ENCODE results near the gene DLGAP1. TPM values are rescaled to one million over a fixed set of nuclear protein-coding genes. Genes with fewer than 3 reads are reported as not detected.

The DLGAP1 gene
- total RNA-seq, 1 experiment from 2014 or later, result 0.39 TPM

GRCh38 chr18:3984163-3984757, 470.8 kb downstream of the DLGAP1 start:
- Histone ChIP-seq H3K4me2 (ENCODE audit: low read length) (no peak overlapping the region), H3K9ac (ENCODE audit: low read length) (no peak overlapping the region), H3K4me3 (replicated peaks in 1 of 2; ENCODE audit: low read depth in 1 of 2, low read length in 2 of 2) (no peak overlapping the region), H2AFZ (ENCODE audit: low read depth, low read length, poor library complexity, severe bottlenecking) (no peak overlapping the region), H3K9me2 (ENCODE audit: insufficient read depth) (no peaks in the 10 kb centered on the region), H3K9me3 (ENCODE audit: control insufficient read depth in 1 of 2, insufficient read depth in 1 of 2, low read depth in 1 of 2, low read length in 2 of 2) (no peaks in the 10 kb centered on the region), H3K4me1 (ENCODE audit: control insufficient read depth in 1 of 2, insufficient read depth in 2 of 2, low read length in 2 of 2) (no peaks in the 10 kb centered on the region), H3K27ac (ENCODE audit: low read depth, low read length) (no peak overlapping the region), H3K27me3 (ENCODE audit: insufficient read depth, low read length) (no peaks in the 10 kb centered on the region), H3K36me3 (ENCODE audit: control insufficient read depth in 1 of 2, insufficient read depth in 2 of 2, low read length in 2 of 2) (no peaks in the 10 kb centered on the region), H4K20me1 (ENCODE audit: insufficient read depth) (no peaks in the 10 kb centered on the region), H3K79me2 (ENCODE audit: insufficient read depth, low read length) (no peaks in the 10 kb centered on the region)
- DNase-seq (ENCODE audit: low read depth, low spot score), result no peak
- no peak for ATAC-seq
- ChIA-PET RAD21 (ENCODE audit: low non-redundant PET in 1 of 2, low total read pairs in 2 of 2, uncharacterized antibody in 2 of 2, unreplicated experiment in 2 of 2) (no interaction called here), CTCF (no interaction called here), POLR2A (no interaction called here)
- BruUV-seq (replicated peaks), result no TSS peak
- TF ChIP-seq TCF7L2 (IDR thresholded peaks at IDR 0.05; ENCODE audit: borderline replicate concordance, extremely low read depth, insufficient read depth, insufficient read length), result no peak
- no peak for TF ChIP-seq MAX (IDR thresholded peaks at IDR 0.05)
- no peak for TF ChIP-seq ZBTB33 (IDR thresholded peaks at IDR 0.05; ENCODE audit: extremely low read depth, insufficient replicate concordance, low read length)
- TF ChIP-seq CBX3 (IDR thresholded peaks at IDR 0.05; ENCODE audit: low read depth), result no peak
- TF ChIP-seq CEBPB (IDR thresholded peaks at IDR 0.05; ENCODE audit: low read depth), result no peak
- no peak for TF ChIP-seq ZFX (IDR thresholded peaks at IDR 0.05)
- no peak for TF ChIP-seq SIN3A (IDR thresholded peaks at IDR 0.05; ENCODE audit: low read depth)
- TF ChIP-seq ELF1 (IDR thresholded peaks at IDR 0.05; ENCODE audit: borderline replicate concordance, low read depth), result no peak
- no peak for TF ChIP-seq ZNF274 (IDR thresholded peaks at IDR 0.05; ENCODE audit: low read depth, low read length)
- no peak for TF ChIP-seq EZH2 (IDR thresholded peaks at IDR 0.05)
- no peak for TF ChIP-seq SP1 (IDR thresholded peaks at IDR 0.05; ENCODE audit: low read depth)
- TF ChIP-seq POLR2AphosphoS5 (IDR thresholded peaks at IDR 0.05; ENCODE audit: low read depth, low read length), result no peak
- TF ChIP-seq EGR1 (IDR thresholded peaks at IDR 0.05; ENCODE audit: low read depth), result no peak
- no peak for TF ChIP-seq EZH2phosphoT487 (IDR thresholded peaks at IDR 0.05; ENCODE audit: borderline replicate concordance)
- TF ChIP-seq, protein P1, sequence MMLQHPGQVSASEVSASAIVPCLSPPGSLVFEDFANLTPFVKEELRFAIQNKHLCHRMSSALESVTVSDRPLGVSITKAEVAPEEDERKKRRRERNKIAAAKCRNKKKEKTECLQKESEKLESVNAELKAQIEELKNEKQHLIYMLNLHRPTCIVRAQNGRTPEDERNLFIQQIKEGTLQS (IDR thresholded peaks at IDR 0.05), result no peak
- no peak for TF ChIP-seq REST (IDR thresholded peaks at IDR 0.05; ENCODE audit: low read depth)
- no peak for TF ChIP-seq FOSL1 (IDR thresholded peaks at IDR 0.05; ENCODE audit: low read depth)
- no peak for TF ChIP-seq SRF (IDR thresholded peaks at IDR 0.05; ENCODE audit: low read depth)
- TF ChIP-seq CTCF (IDR thresholded peaks at IDR 0.05 in 2 of 3, conservative IDR thresholded peaks at IDR 0.05 in 1 of 3; ENCODE audit: borderline replicate concordance in 1 of 3, insufficient read depth in 1 of 3, low read depth in 2 of 3, low read length in 2 of 3), result no peak
- no peak for TF ChIP-seq JUND (IDR thresholded peaks at IDR 0.05)
- intact Hi-C loops (cut with micrococcal nuclease), result no loop called here

Data from HCT116 (cell line).